Measurements from ENCODE around the gene GPR173. TPM values are rescaled to one million over a fixed set of nuclear protein-coding genes. Genes with fewer than 3 reads are reported as not detected.

GPR173 gene
- under 1 TPM in 3 of 4 donors, not detected in 1; 0.09 to 0.57 (median 0.18) TPM for total RNA-seq

GRCh38 chrX:53048169-53049126 is at the start of gene GPR173:
GPR173 (plus strand) TSS chrX:53048789; CDS start chrX:53076622, 27,833 bp downstream.
- Histone ChIP-seq H3K27ac (peak within 1 kb of the TSS in 2 of 4 donors; percentile 21 to 62), H3K27me3 (no peaks in the 10 kb centered on the region), H3K4me1 (peaks cover 0 to 18% (median 0%) of the 10 kb centered on the region in 3 donors), H3K36me3 (no peaks in the 10 kb centered on the region), H3K9me3 (no peaks in the 10 kb centered on the region), H3K4me3 (peak within 1 kb of the TSS; percentile 5 to 61 (median 41))
- TF ChIP-seq POLR2A (IDR thresholded peaks at IDR 0.05) = no peak
- TF ChIP-seq, protein P1, sequence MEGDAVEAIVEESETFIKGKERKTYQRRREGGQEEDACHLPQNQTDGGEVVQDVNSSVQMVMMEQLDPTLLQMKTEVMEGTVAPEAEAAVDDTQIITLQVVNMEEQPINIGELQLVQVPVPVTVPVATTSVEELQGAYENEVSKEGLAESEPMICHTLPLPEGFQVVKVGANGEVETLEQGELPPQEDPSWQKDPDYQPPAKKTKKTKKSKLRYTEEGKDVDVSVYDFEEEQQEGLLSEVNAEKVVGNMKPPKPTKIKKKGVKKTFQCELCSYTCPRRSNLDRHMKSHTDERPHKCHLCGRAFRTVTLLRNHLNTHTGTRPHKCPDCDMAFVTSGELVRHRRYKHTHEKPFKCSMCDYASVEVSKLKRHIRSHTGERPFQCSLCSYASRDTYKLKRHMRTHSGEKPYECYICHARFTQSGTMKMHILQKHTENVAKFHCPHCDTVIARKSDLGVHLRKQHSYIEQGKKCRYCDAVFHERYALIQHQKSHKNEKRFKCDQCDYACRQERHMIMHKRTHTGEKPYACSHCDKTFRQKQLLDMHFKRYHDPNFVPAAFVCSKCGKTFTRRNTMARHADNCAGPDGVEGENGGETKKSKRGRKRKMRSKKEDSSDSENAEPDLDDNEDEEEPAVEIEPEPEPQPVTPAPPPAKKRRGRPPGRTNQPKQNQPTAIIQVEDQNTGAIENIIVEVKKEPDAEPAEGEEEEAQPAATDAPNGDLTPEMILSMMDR (IDR thresholded peaks at IDR 0.05) = no peak
- WGBS, 2 donors = 0 to 44% methylated on average over 3 to 8 of the region's 38 CpGs
- intact Hi-C loops (cut with DNase I) = no loop called here
- DNase-seq = no peak

DNA sequence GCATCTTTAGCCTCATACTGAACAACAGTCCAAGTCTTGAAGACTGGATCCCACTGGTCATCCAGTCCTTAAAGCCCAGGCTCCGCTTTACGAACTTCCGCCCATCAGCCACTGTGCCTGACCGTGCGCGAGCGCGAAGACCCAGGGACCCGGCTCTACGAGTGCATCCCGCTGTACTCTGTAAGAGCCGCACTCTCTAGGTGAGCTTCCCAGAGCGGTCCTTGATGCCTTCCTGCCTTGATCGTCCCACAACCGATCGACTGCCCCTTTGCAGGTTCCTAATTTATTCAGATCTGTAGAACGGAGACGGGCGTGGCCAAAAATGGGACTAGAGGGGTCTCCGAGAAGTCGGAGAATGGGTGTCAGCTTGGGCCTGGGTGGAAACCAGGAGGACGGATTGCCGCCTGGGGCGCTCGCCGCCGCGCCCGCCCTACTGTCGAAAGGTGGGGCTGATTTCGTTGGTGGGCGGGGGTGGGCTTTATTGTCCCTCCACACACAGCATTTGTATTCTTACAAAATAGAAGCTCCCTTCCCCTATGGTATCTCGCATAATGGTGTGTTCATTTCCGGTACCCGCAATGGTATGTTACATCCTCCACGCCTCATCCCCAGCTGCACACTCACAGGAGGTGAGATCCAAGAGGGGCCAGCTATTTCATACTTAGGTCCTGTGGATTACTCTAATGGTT is 48.0 kb upstream of the GPR173 start:
- intact Hi-C loops (cut with DNase I) = no loop called here
- no peak for TF ChIP-seq POLR2A (IDR thresholded peaks at IDR 0.05)
- TF ChIP-seq, protein P1 (IDR thresholded peaks at IDR 0.05) = no peak
- Histone ChIP-seq H3K27me3 (peaks cover 0 to 15% (median 0%) of the 10 kb centered on the region in 4 donors), H3K9me3 (no peaks in the 10 kb centered on the region), H3K4me3 (no peak overlapping the region), H3K27ac (no peak overlapping the region), H3K36me3 (no peaks in the 10 kb centered on the region), H3K4me1 (peaks cover 0 to 5% (median 0%) of the 10 kb centered on the region in 3 donors)
- WGBS, 2 donors = 50 to 57% methylated on average over 2 to 19 of the region's 36 CpGs
- no peak for DNase-seq

GRCh38 chrX:53001958-53002357 is 46.6 kb upstream of the GPR173 start:
- WGBS, 2 donors = 63 to 86% methylated on average over 2 of the region's 2 CpGs
- Histone ChIP-seq H3K4me1 (no peaks in the 10 kb centered on the region), H3K9me3 (no peaks in the 10 kb centered on the region), H3K4me3 (no peak overlapping the region), H3K27ac (no peak overlapping the region), H3K36me3 (no peaks in the 10 kb centered on the region), H3K27me3 (peaks cover 0 to 15% (median 0%) of the 10 kb centered on the region in 4 donors)
- intact Hi-C loops (cut with DNase I) = no loop called here
- TF ChIP-seq, protein P1 (IDR thresholded peaks at IDR 0.05) = no peak
- TF ChIP-seq POLR2A (IDR thresholded peaks at IDR 0.05) = no peak
- DNase-seq = no peak

- H3K27me3 ChIP-seq = peaks cover 0 to 15% (median 0%) of the 10 kb centered on the region in 4 donors
- DNase-seq = no peak
- no peak overlapping the region for H3K4me3 ChIP-seq
- no peaks in the 10 kb centered on the region for H3K36me3 ChIP-seq
- H3K9me3 ChIP-seq = no peaks in the 10 kb centered on the region
- no peak overlapping the region for H3K27ac ChIP-seq
- intact Hi-C loops (cut with DNase I) = no loop called here
- 60 to 61% methylated on average over 6 of the region's 6 CpGs for WGBS, 2 donors
- TF ChIP-seq POLR2A (IDR thresholded peaks at IDR 0.05) = no peak
- TF ChIP-seq, protein P1 (IDR thresholded peaks at IDR 0.05) = no peak
- H3K4me1 ChIP-seq = no peaks in the 10 kb centered on the region
These were observed 45.5 kb upstream of the GPR173 start for GRCh38 chrX:53003111-53003510.

GRCh38 chrX:53004038-53004437 is 44.6 kb upstream of the GPR173 start:
- Histone ChIP-seq H3K4me3 (no peak overlapping the region), H3K27me3 (peaks cover 0 to 15% (median 0%) of the 10 kb centered on the region in 4 donors), H3K4me1 (no peaks in the 10 kb centered on the region), H3K36me3 (no peaks in the 10 kb centered on the region), H3K27ac (no peak overlapping the region), H3K9me3 (peaks cover 0 to under 1% (median 0%) of the 10 kb centered on the region in 3 donors)
- TF ChIP-seq POLR2A (IDR thresholded peaks at IDR 0.05) = no peak
- TF ChIP-seq, protein P1 (IDR thresholded peaks at IDR 0.05) = no peak
- intact Hi-C loops (cut with DNase I) = no loop called here
- no peak for DNase-seq
- 62 to 83% methylated on average over 1 to 4 of the region's 4 CpGs for WGBS, 2 donors
